Vagina (tissue), 2 donors: ENCODE data around the gene CASZ1. TPM values are rescaled to one million over a fixed set of nuclear protein-coding genes. Genes with fewer than 3 reads are reported as not detected.

Experiments used
- DNase-seq, 2 donors: peaks; one replicate each; pipeline ENCODE4 v3.0.0-alpha.2; 2017; ENCODE audit errors: extremely low spot score in 2 of 2
- H3K27ac ChIP-seq: fragments of 200-600 bp; sonication (generic); one replicate; pipeline ENCODE4 v1.5.1; 2019
- H3K27me3 ChIP-seq: fragments of 200-600 bp; sonication (generic); one replicate; pipeline ENCODE4 v1.5.1; 2019
- H3K36me3 ChIP-seq, 2 donors: fragments of 200-600 bp; sonication (generic); one replicate each; pipeline ENCODE4 v1.5.1; 2017 to 2019
- H3K4me1 ChIP-seq: fragments of 200-600 bp; sonication (generic); one replicate; pipeline ENCODE4 v1.5.1; 2019
- H3K4me3 ChIP-seq, 2 donors: fragments of 200-600 bp; sonication (generic); 1 replicate in 1 of 2; 2 replicates in 1 of 2; pipeline ENCODE4 v1.5.1; 2016 to 2019
- H3K9me3 ChIP-seq: fragments of 200-600 bp; sonication (generic); one replicate; pipeline ENCODE4 v1.5.1; 2019
- POLR2A ChIP-seq, 2 donors: fragments of 450-650 bp; IDR thresholded peaks; one replicate each; pipeline ENCODE4 v1.6.1; 2017; ENCODE audit warnings: antibody characterized with exemption in 2 of 2, mild to moderate bottlenecking in 2 of 2, moderate library complexity in 2 of 2
- POLR2AphosphoS5 ChIP-seq, 2 donors: sonication (generic); formaldehyde crosslinking; IDR thresholded peaks; one replicate each; pipeline ENCODE4 v1.9.0; 2017; ENCODE audit warnings: antibody characterized with exemption in 2 of 2, mild to moderate bottlenecking in 2 of 2, low read depth in 1 of 2; ENCODE audit not compliant: insufficient read depth in 1 of 2
- intact Hi-C: fragments of 100-400 bp; cut with DNase I; formaldehyde crosslinking; loops from one replicate; pipeline ENCODE4 v1.15.1; 2023
- total RNA-seq: library from RNA; depleted of rRNA; stranded (reverse); fragments of >200 nt; gene quantifications from one replicate; pipeline ENCODE4 v1.2.3, GENCODE V29; 2016
- TF ChIP-seq, protein P1 (sequence below), 3 experiments: fragments of 450-650 bp in 2 of 3; fragments of 200-600 bp in 1 of 3; sonication (generic) in 1 of 3; IDR thresholded peaks; one replicate each; pipeline ENCODE4 v1.5.1; 2017 to 2019; ENCODE audit warnings: antibody characterized with exemption in 3 of 3, mild to moderate bottlenecking in 2 of 3, moderate library complexity in 2 of 3

CASZ1 gene
- total RNA-seq, 1 donor from 2014 or later = 30.7 TPM

DNA sequence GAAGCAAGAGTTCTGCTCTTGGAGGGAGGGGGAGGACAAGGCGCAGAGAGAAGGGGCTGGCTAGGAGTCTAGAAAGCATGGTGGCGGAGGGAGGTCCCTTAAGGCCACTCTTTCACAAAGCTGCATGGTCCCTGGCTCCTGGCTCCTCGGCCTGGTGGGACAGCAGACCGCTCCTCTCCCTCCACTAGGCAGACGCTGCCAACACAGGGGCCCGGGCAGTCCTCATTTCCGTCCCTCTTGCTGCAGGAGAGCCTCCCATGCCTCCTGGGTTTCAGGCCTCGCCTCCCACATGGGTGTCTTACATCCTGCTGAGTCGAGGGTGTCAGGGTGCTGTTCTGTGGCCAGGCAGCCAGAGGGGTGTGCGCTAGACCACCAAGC is 108.0 kb downstream of the CASZ1 start:
- H3K36me3 ChIP-seq = no peaks in the 10 kb centered on the region
- H3K4me1 ChIP-seq = peaks cover 82% of the 10 kb centered on the region
- H3K4me3 ChIP-seq = no peak overlapping the region
- H3K27me3 ChIP-seq = no peaks in the 10 kb centered on the region
- TF ChIP-seq POLR2A (IDR thresholded peaks at IDR 0.05) (no peak), POLR2AphosphoS5 (IDR thresholded peaks at IDR 0.05; ENCODE audit: insufficient read depth in 1 of 2, low read depth in 1 of 2) (no peak)
- TF ChIP-seq, protein P1, sequence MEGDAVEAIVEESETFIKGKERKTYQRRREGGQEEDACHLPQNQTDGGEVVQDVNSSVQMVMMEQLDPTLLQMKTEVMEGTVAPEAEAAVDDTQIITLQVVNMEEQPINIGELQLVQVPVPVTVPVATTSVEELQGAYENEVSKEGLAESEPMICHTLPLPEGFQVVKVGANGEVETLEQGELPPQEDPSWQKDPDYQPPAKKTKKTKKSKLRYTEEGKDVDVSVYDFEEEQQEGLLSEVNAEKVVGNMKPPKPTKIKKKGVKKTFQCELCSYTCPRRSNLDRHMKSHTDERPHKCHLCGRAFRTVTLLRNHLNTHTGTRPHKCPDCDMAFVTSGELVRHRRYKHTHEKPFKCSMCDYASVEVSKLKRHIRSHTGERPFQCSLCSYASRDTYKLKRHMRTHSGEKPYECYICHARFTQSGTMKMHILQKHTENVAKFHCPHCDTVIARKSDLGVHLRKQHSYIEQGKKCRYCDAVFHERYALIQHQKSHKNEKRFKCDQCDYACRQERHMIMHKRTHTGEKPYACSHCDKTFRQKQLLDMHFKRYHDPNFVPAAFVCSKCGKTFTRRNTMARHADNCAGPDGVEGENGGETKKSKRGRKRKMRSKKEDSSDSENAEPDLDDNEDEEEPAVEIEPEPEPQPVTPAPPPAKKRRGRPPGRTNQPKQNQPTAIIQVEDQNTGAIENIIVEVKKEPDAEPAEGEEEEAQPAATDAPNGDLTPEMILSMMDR (IDR thresholded peaks at IDR 0.05) = no peak
- no peak for DNase-seq
- intact Hi-C loops = loop anchor here (10.0 kb wide), 1 partner anchor 106 kb away; the partner anchor contains the start of gene CASZ1
- H3K9me3 ChIP-seq = no peaks in the 10 kb centered on the region
- no peak overlapping the region for H3K27ac ChIP-seq

GRCh38 chr1:10687782-10688408 is 108.6 kb downstream of the CASZ1 start:
- TF ChIP-seq, protein P1 (IDR thresholded peaks at IDR 0.05) = no peak
- TF ChIP-seq POLR2A (IDR thresholded peaks at IDR 0.05) (no peak), POLR2AphosphoS5 (IDR thresholded peaks at IDR 0.05; ENCODE audit: insufficient read depth in 1 of 2, low read depth in 1 of 2) (no peak)
- H3K4me1 ChIP-seq = peaks cover 85% of the 10 kb centered on the region
- DNase-seq = no peak
- no peak overlapping the region for H3K4me3 ChIP-seq
- intact Hi-C loops = loop anchor here (10.0 kb wide), 1 partner anchor 107 kb away; the partner anchor contains the start of gene CASZ1
- no peak overlapping the region for H3K27ac ChIP-seq
- no peaks in the 10 kb centered on the region for H3K27me3 ChIP-seq
- H3K36me3 ChIP-seq = no peaks in the 10 kb centered on the region
- H3K9me3 ChIP-seq = no peaks in the 10 kb centered on the region

DNA sequence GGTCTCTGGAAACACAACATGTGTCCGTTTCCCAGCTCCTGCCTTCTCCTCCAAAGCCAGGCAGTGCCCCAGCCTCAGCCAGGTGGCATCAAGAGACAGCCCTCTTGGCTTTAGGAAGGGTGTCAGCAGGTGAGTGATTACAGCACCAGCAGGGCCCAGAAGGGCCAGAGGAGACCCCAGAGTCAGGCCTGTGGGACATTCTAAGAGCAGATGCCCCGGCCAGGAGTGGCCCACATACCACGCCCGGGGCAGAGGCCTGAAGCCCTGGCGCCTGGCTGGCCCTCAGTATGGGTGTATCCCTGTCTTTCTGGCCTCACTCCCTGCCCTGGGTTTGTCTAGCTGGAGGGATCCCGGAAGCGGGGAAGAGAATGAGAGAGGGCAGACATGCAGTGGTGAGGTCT is 109.2 kb downstream of the CASZ1 start:
- peaks cover 85% of the 10 kb centered on the region for H3K4me1 ChIP-seq
- DNase-seq = no peak
- H3K9me3 ChIP-seq = no peaks in the 10 kb centered on the region
- H3K4me3 ChIP-seq = no peak overlapping the region
- TF ChIP-seq, protein P1 (IDR thresholded peaks at IDR 0.05) = no peak
- TF ChIP-seq POLR2A (IDR thresholded peaks at IDR 0.05) (no peak), POLR2AphosphoS5 (IDR thresholded peaks at IDR 0.05; ENCODE audit: insufficient read depth in 1 of 2, low read depth in 1 of 2) (no peak)
- intact Hi-C loops = loop anchor here (10.0 kb wide), 1 partner anchor 108 kb away; the partner anchor contains the start of gene CASZ1
- H3K36me3 ChIP-seq = no peaks in the 10 kb centered on the region
- H3K27ac ChIP-seq = no peak overlapping the region
- no peaks in the 10 kb centered on the region for H3K27me3 ChIP-seq

DNA sequence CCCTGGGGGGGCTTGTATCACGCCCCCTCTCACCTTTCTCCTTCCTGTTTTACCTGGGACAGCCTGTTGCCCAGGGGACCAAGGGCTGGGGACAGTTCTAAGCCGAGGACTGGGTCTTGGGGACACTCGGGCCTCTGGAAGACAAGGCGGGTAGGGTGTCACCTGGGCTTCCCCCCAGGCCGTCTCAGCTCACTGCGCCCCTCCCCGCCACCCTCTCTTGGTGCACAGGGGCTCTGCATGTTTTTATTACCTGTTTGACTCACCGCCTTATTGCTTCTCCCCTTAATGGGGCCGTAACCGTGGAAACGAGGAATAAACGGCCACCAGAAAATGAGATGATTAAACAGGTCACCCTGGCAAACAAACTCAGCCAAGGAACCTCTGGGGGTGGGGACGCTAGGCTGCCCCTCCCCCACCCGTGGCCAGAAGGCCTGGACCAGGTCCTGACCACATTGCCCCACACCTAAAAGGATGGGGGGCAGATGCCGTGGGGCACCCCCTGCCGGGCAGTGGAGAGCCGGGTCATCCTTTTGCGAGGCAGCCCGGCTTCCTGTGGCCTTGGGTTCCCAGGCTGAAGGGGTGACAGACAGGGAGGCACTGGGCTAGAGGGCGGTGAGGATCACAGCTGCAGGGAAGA is 109.9 kb downstream of the CASZ1 start:
- peaks cover 85% of the 10 kb centered on the region for H3K4me1 ChIP-seq
- no peak for DNase-seq
- H3K27me3 ChIP-seq = no peaks in the 10 kb centered on the region
- no peak overlapping the region for H3K27ac ChIP-seq
- no peaks in the 10 kb centered on the region for H3K36me3 ChIP-seq
- intact Hi-C loops = loop anchor here (10.0 kb wide), 1 partner anchor 108 kb away; the partner anchor contains the start of gene CASZ1
- H3K4me3 ChIP-seq = no peak overlapping the region
- no peaks in the 10 kb centered on the region for H3K9me3 ChIP-seq
- no peak for TF ChIP-seq POLR2A (IDR thresholded peaks at IDR 0.05)
- TF ChIP-seq, protein P1 (IDR thresholded peaks at IDR 0.05) = no peak
- no peak for TF ChIP-seq POLR2AphosphoS5 (IDR thresholded peaks at IDR 0.05; ENCODE audit: insufficient read depth in 1 of 2, low read depth in 1 of 2)
